K562 (cell line): ENCODE results near the gene MED15. TPM values are rescaled to one million over a fixed set of nuclear protein-coding genes. Genes with fewer than 3 reads are reported as not detected.
A peak's percentile ranks its signal among the peaks of the same experiment; 100 is the strongest.

Experiments
- ATAC-seq: fragments of 200-7000 bp; cut with Tn5 transposase; 3 replicates; pipeline ENCODE4 v1.9.1; 2020; ENCODE audit warnings: moderate library complexity
- BruUV-seq: library from RNA; stranded (reverse); fragments of 400-500 nt; replicated peaks from 2 replicates; lab custom pipeline; 2021; lab: Mats Ljungman, UMichigan
- CTCF ChIA-PET: fragments of 300-600 bp; formaldehyde crosslinking; extraction: SDS; loops from one replicate; lab custom pipeline; 2021; ENCODE audit warnings: low intra/inter-chr PET ratio; lab: Yijun Ruan, JAX
- POLR2A ChIA-PET: fragments of 300-600, 350-650 bp; sonication (Branson Sonifier 250); formaldehyde crosslinking; extraction: SDS; loops from one replicate; lab custom pipeline; 2021; ENCODE audit warnings: antibody characterized with exemption, inconsistent platforms; lab: Yijun Ruan, JAX
- DNase-seq, 4 experiments: peaks; one replicate each; pipeline versions ENCODE4 v3.0.0 to v3.0.0-alpha.2; 2011 to 2018; ENCODE audit warnings: low spot score in 3 of 4, mixed read lengths in 3 of 4; ENCODE audit errors: extremely low read depth in 1 of 4
- FAIRE-seq: peaks from 2 replicates; lab custom pipeline; 2011; peaks lifted over from hg19 to GRCh38; lab: Jason Lieb, UNC
- H2AFZ ChIP-seq: 2 replicates; pipeline ENCODE4 v1.6.0; 2011; ENCODE audit warnings: low read depth, low read length, control low read depth, inconsistent platforms
- H3K27ac ChIP-seq: fragments of 200-600 bp; 3 replicates; pipeline ENCODE4 v1.8.0; 2011; ENCODE audit warnings: low read depth, mild to moderate bottlenecking, control low read depth, inconsistent platforms, low read length, moderate library complexity, mixed read lengths; ENCODE audit errors: extremely low read depth
- H3K27me3 ChIP-seq, 2 experiments: fragments of 300-600 bp in 1 of 2; 2 replicates in 1 of 2; 3 replicates in 1 of 2; pipeline versions ENCODE4 v1.6.0 to v1.8.0; 2011; ENCODE audit warnings: inconsistent platforms in 2 of 2, low read length in 2 of 2, mild to moderate bottlenecking in 1 of 2, mixed read lengths in 1 of 2, moderate library complexity in 1 of 2; ENCODE audit not compliant: control insufficient read depth in 2 of 2, insufficient read depth in 2 of 2
- H3K36me3 ChIP-seq: fragments of 300-600 bp; 3 replicates; pipeline ENCODE4 v1.8.0; 2011; ENCODE audit warnings: mild to moderate bottlenecking, low read length, inconsistent platforms; ENCODE audit not compliant: control insufficient read depth, insufficient read depth
- H3K4me1 ChIP-seq, 2 experiments: fragments of 200-600 bp in 1 of 2; replicated peaks in 1 of 2; 2 replicates in 1 of 2; 3 replicates in 1 of 2; pipeline versions ENCODE4 v1.5.1 to v1.8.0; 2011; ENCODE audit warnings: inconsistent platforms in 2 of 2, low read length in 2 of 2, mild to moderate bottlenecking in 1 of 2, mixed read lengths in 1 of 2, moderate library complexity in 1 of 2; ENCODE audit not compliant: control insufficient read depth in 2 of 2, insufficient read depth in 2 of 2
- H3K4me2 ChIP-seq: 2 replicates; pipeline ENCODE4 v1.6.1; 2011; ENCODE audit warnings: low read length, control low read depth, inconsistent platforms, mixed read lengths; ENCODE audit not compliant: insufficient read depth
- H3K4me3 ChIP-seq: fragments of 200-600 bp; sonication (generic), shearing (Covaris generic); 2 replicates; pipeline ENCODE4 v1.5.1; 2016; ENCODE audit warnings: control low read depth, inconsistent platforms
- H3K79me2 ChIP-seq: fragments of 200-600 bp; 3 replicates; pipeline ENCODE4 v1.8.0; 2011; ENCODE audit warnings: low read length, inconsistent platforms; ENCODE audit not compliant: control insufficient read depth, insufficient read depth
- H3K9ac ChIP-seq, 2 experiments: 2 replicates each; pipeline versions ENCODE4 v1.6.0 to v1.6.1; 2011; ENCODE audit warnings: low read depth in 2 of 2, low read length in 2 of 2, control low read depth in 1 of 2, inconsistent platforms in 1 of 2, mild to moderate bottlenecking in 1 of 2, mixed read lengths in 1 of 2; ENCODE audit not compliant: insufficient read depth in 1 of 2
- H3K9me1 ChIP-seq: one replicate; pipeline ENCODE4 v1.6.0; 2011; ENCODE audit warnings: inconsistent platforms, mild to moderate bottlenecking, low read length, moderate library complexity; ENCODE audit not compliant: control insufficient read depth, insufficient read depth
- H3K9me3 ChIP-seq: replicated peaks from 2 replicates; pipeline ENCODE4 v1.5.1; 2011; ENCODE audit warnings: low read depth, low read length, inconsistent platforms; ENCODE audit not compliant: control insufficient read depth, insufficient read depth
- H4K20me1 ChIP-seq: replicated peaks from 2 replicates; pipeline ENCODE4 v1.6.1; 2011; ENCODE audit warnings: low read length, inconsistent platforms, mixed read lengths; ENCODE audit not compliant: control insufficient read depth, insufficient read depth
- CTCF ChIP-seq, 3 experiments: IDR thresholded peaks in 2 of 3; conservative IDR thresholded peaks in 1 of 3; 2 replicates each; pipeline ENCODE4 v1.5.1; 2011 to 2012; ENCODE audit warnings: low read length in 3 of 3, mild to moderate bottlenecking in 3 of 3, control low read depth in 2 of 3, improper control_type of control experiment in 1 of 3, inconsistent platforms in 1 of 3, low read depth in 1 of 3, mixed read lengths in 1 of 3, moderate library complexity in 1 of 3; ENCODE audit not compliant: insufficient read depth in 2 of 3
- CTCFL ChIP-seq: IDR thresholded peaks from 2 replicates; pipeline ENCODE4 v1.6.1; 2011; ENCODE audit warnings: borderline replicate concordance, low read depth, mild to moderate bottlenecking, moderate library complexity, low read length; ENCODE audit not compliant: insufficient read depth, poor library complexity, severe bottlenecking
- ELF2 ChIP-seq: fragments of 250-450 bp; sonication (Bioruptor Pico); IDR thresholded peaks from 2 replicates; pipeline ENCODE4 v1.5.0; 2021; ENCODE audit warnings: mild to moderate bottlenecking
- ETV6 ChIP-seq, 3 experiments: fragments of 150-350 bp in 1 of 3; sonication (generic) in 1 of 3; formaldehyde crosslinking in 1 of 3; IDR thresholded peaks; 2 replicates each; pipeline versions ENCODE4 v1.6.1 to v1.8.0; 2014 to 2022; ENCODE audit warnings: borderline replicate concordance in 2 of 3, low read depth in 2 of 3, antibody characterized with exemption in 1 of 3, low read length in 1 of 3, mild to moderate bottlenecking in 1 of 3, missing genetic modification reagents in 1 of 3
- HOXB6 ChIP-seq: fragments of 250-450 bp; sonication (Bioruptor Pico); IDR thresholded peaks from 2 replicates; pipeline ENCODE4 v1.5.1; 2022; ENCODE audit warnings: mild to moderate bottlenecking, borderline replicate concordance
- ID3 ChIP-seq, 2 experiments: fragments of 250-450 bp in 1 of 2; fragments of 450-650 bp in 1 of 2; sonication (Bioruptor Pico) in 1 of 2; IDR thresholded peaks; 2 replicates each; pipeline versions ENCODE4 v1.6.1 to v1.8.0; 2016 to 2021; ENCODE audit warnings: mild to moderate bottlenecking in 2 of 2, moderate library complexity in 2 of 2, missing compliant biosample characterization in 1 of 2, missing genetic modification characterization in 1 of 2
- NR1H2 ChIP-seq: sonication (generic); formaldehyde crosslinking; IDR thresholded peaks from 2 replicates; pipeline ENCODE4 v1.4.0; 2020; ENCODE audit warnings: mild to moderate bottlenecking, missing genetic modification reagents
- RBM14 ChIP-seq: fragments of 200-400 bp; formaldehyde crosslinking; IDR thresholded peaks from 2 replicates; pipeline ENCODE4 v1.6.1; 2018; ENCODE audit warnings: low read depth, mild to moderate bottlenecking, low read length, moderate library complexity, borderline replicate concordance; ENCODE audit not compliant: insufficient read depth
- SMC3 ChIP-seq: conservative IDR thresholded peaks from 2 replicates; pipeline ENCODE4 v1.6.1; 2011; ENCODE audit warnings: low read depth, low read length, improper control_type of control experiment; ENCODE audit not compliant: insufficient read depth
- TAF1 ChIP-seq: IDR thresholded peaks from 2 replicates; pipeline ENCODE4 v1.6.1; 2011; ENCODE audit warnings: mild to moderate bottlenecking, low read length, moderate library complexity; ENCODE audit not compliant: insufficient read depth, control insufficient read depth, severe bottlenecking; ENCODE audit errors: extremely low read depth
- TEAD2 ChIP-seq: fragments of 450-650 bp; IDR thresholded peaks from 2 replicates; pipeline ENCODE4 v1.6.1; 2016; ENCODE audit warnings: missing genetic modification characterization, control low read depth, missing compliant biosample characterization
- U2AF1 ChIP-seq: fragments of 200-400 bp; formaldehyde crosslinking; optimal IDR thresholded peaks from 2 replicates; pipeline ENCODE3; 2017; ENCODE audit warnings: mild to moderate bottlenecking, low read depth, low read length, moderate library complexity
- WHSC1 ChIP-seq: IDR thresholded peaks from one replicate; pipeline ENCODE4 v1.6.1; 2012; ENCODE audit warnings: low read length, control low read depth, inconsistent platforms
- ZNF354B ChIP-seq: fragments of 250-450 bp; sonication (Bioruptor Pico); IDR thresholded peaks from 2 replicates; pipeline ENCODE4 v1.4.0; 2020
- ZNF41 ChIP-seq: fragments of 250-450 bp; sonication (Bioruptor Pico); conservative IDR thresholded peaks from 2 replicates; pipeline ENCODE4 v1.4.0; 2020; ENCODE audit warnings: mild to moderate bottlenecking
- ZNF583 ChIP-seq: fragments of 250-450 bp; sonication (Bioruptor Pico); IDR thresholded peaks from 2 replicates; pipeline ENCODE4 v1.4.0; 2020
- WGBS: fragments of 100-300 bp; shearing (Covaris generic); methylation state at CpG from one replicate; pipeline ENCODE4 v1.1.6; 2016; ENCODE audit warnings: low coverage, mixed read lengths; ENCODE audit not compliant: insufficient coverage; ENCODE audit errors: missing lambda C conversion rate; 5-methylcytosine and 5-hydroxymethylcytosine counted together
- in situ Hi-C: fragments of 300-500 bp; cut with MboI; formaldehyde crosslinking; loops from 4 replicates; pipeline ENCODE4 v1.15.0; 2018; ENCODE audit warnings: inconsistent platforms, mixed read lengths
- intact Hi-C: fragments of 100-400 bp; cut with micrococcal nuclease; formaldehyde crosslinking; loops from 2 replicates; pipeline ENCODE4 v1.14.2; 2022
- polyA plus RNA-seq, 8 experiments: library from polyadenylated mRNA; depleted of rRNA in 4 of 8; stranded (reverse) in 5 of 8; unstranded in 3 of 8; fragments of >200 nt; fragmentation: Nextera tagmentation in 2 of 8; fragmentation: Illumina TruSeq in 1 of 8; extraction: Ambion mirVana in 2 of 8; extraction: Trizol in 1 of 8; gene quantifications; 2 replicates each; pipeline versions ENCODE4 v1.2.1 to v1.2.3, GENCODE V29; 2011 to 2014; ENCODE audit warnings: inconsistent platforms in 1 of 8, missing spikeins in 1 of 8
- total RNA-seq, 7 experiments: library from RNA; depleted of rRNA in 6 of 7; stranded (reverse); fragments of >200 nt in 6 of 7; fragmentation: Illumina TruSeq in 2 of 7; extraction: Trizol in 2 of 7; gene quantifications; 2 replicates each; pipeline versions ENCODE4 v1.2.1 to v1.2.3, GENCODE V29; 2011 to 2021; ENCODE audit warnings: low replicate concordance in 1 of 7

MED15 gene
- total and polyA plus RNA-seq, 9 of the 15 experiments (the other 6 are each of a cell fraction or from before 2014, with no cell fraction given) = 4.0 to 271 (median 60.1) TPM

GRCh38 chr22:20546541-20546950 lies 39.1 kb downstream of the MED15 start:
- WGBS = 82% methylated on average over 4 of the region's 4 CpGs
- H3K4me3 ChIP-seq = no peak overlapping the region
- intact Hi-C loops = no loop called here
- BruUV-seq = TSS peak; percentile 10
- CTCF ChIA-PET = no interaction called here
- no peaks in the 10 kb centered on the region for H3K27me3 ChIP-seq
- H3K9me3 ChIP-seq = no peaks in the 10 kb centered on the region
- H3K9me1 ChIP-seq = peaks cover 22% of the 10 kb centered on the region
- peaks cover 48% of the 10 kb centered on the region for H4K20me1 ChIP-seq
- POLR2A ChIA-PET = interaction anchor here (0.6 to 68.9 kb wide), 8 partner anchors 9 to 491 kb away, joined by 3 to 1693 read pairs (median 4); partner anchors contain the start of gene MED15
- H3K36me3 ChIP-seq = peaks cover 68% of the 10 kb centered on the region
- ATAC-seq = peak; percentile 19
- in situ Hi-C loops = no loop called here
- H3K4me1 ChIP-seq = peaks cover 34% of the 10 kb centered on the region in 2 experiments
- H3K9ac ChIP-seq = peak overlapping the region in 1 of 2 experiments; percentile 3; a peak in 1 of 4 replicates
- peak overlapping the region; percentile 15; the same call in 2 of the 3 replicates for H3K27ac ChIP-seq
- peaks cover 71% of the 10 kb centered on the region for H3K79me2 ChIP-seq
- H2AFZ ChIP-seq = no peak overlapping the region
- no peak for FAIRE-seq
- peak in 1 of 4 experiments; percentile 56 for DNase-seq
- H3K4me2 ChIP-seq = 0 out of 2 replicates have a peak overlapping the region, but pooled peaks have one; percentile 49
- TF ChIP-seq U2AF1 = no peak
- TF ChIP-seq ETV6 (IDR thresholded peaks at IDR 0.05; ENCODE audit: borderline replicate concordance in 1 of 2, low read depth in 2 of 2, low read length in 1 of 2) = 0 out of 4 replicates have a peak, but pooled peaks of 1 of the 2 experiments have one; percentile 36
- TF ChIP-seq ETV6 (CRISPR knock-in tag; IDR thresholded peaks at IDR 0.05; ENCODE audit: borderline replicate concordance) = no peak
- TF ChIP-seq SMC3 = 0 out of 2 replicates have a peak, but pooled peaks have one; percentile 25
- no peak for TF ChIP-seq TEAD2
- peak; percentile 8 for TF ChIP-seq CTCFL
- TF ChIP-seq NR1H2 (CRISPR knock-in tag) = 0 out of 2 replicates have a peak, but pooled peaks have one; percentile 96
- TF ChIP-seq ID3 (CRISPR knock-in tag; IDR thresholded peaks at IDR 0.05) = 0 out of 2 replicates have a peak, but pooled peaks have one; percentile 32
- TF ChIP-seq ID3 (tag; IDR thresholded peaks at IDR 0.05) = no peak
- no peak for TF ChIP-seq TAF1
- TF ChIP-seq RBM14 = no peak
- 0 out of 2 replicates have a peak, but pooled peaks have one; percentile 49 for TF ChIP-seq ZNF41 (CRISPR knock-in tag)
- TF ChIP-seq HOXB6 (CRISPR knock-in tag) = 0 out of 2 replicates have a peak, but pooled peaks have one; percentile 12
- TF ChIP-seq ELF2 (CRISPR knock-in tag) = peak; percentile 42; the same call in 1 of the 2 replicates
- peak in 1 of 3 experiments; percentile 1; a peak in 1 of 6 replicates for TF ChIP-seq CTCF (IDR thresholded peaks at IDR 0.05 in 2 of 3, conservative IDR thresholded peaks at IDR 0.05 in 1 of 3; ENCODE audit: insufficient read depth in 2 of 3, low read depth in 1 of 3, low read length in 3 of 3)
- 0 out of 2 replicates have a peak, but pooled peaks have one; percentile 65 for TF ChIP-seq ZNF583
- TF ChIP-seq ZNF354B (CRISPR knock-in tag) = 0 out of 2 replicates have a peak, but pooled peaks have one; percentile 26
- TF ChIP-seq WHSC1 = peak; percentile 93
